HepG2 (cell line): ENCODE data around the gene PITRM1. TPM values are rescaled to one million over a fixed set of nuclear protein-coding genes. Genes with fewer than 3 reads are reported as not detected.

ENCODE experiments used
- ARNT2 ChIP-seq: sonication (generic); formaldehyde crosslinking; IDR thresholded peaks from 2 replicates; pipeline ENCODE4 v1.8.0; 2022; ENCODE audit warnings: mild to moderate bottlenecking, low read depth, missing genetic modification reagents, moderate library complexity
- CBX5 ChIP-seq: sonication (generic); formaldehyde crosslinking; IDR thresholded peaks from 2 replicates; pipeline ENCODE4 v1.4.0; 2020; ENCODE audit warnings: missing genetic modification reagents, borderline replicate concordance
- DPF2 ChIP-seq: sonication (generic); formaldehyde crosslinking; IDR thresholded peaks from 2 replicates; pipeline ENCODE4 v1.4.0; 2020; ENCODE audit warnings: mild to moderate bottlenecking, low read depth, missing genetic modification reagents, borderline replicate concordance
- ESRRA ChIP-seq: sonication (generic); formaldehyde crosslinking; IDR thresholded peaks from 2 replicates; pipeline ENCODE4 v1.5.1; 2020; ENCODE audit warnings: mild to moderate bottlenecking, low read depth, missing genetic modification reagents
- GATAD1 ChIP-seq: IDR thresholded peaks from 2 replicates; pipeline ENCODE4 v1.6.1; 2016; ENCODE audit warnings: missing genetic modification reagents, missing compliant biosample characterization
- GLMP ChIP-seq: sonication (generic); formaldehyde crosslinking; IDR thresholded peaks from 2 replicates; pipeline ENCODE4 v1.9.0; 2021; ENCODE audit warnings: missing genetic modification reagents, mild to moderate bottlenecking, borderline replicate concordance
- GZF1 ChIP-seq: sonication (generic); formaldehyde crosslinking; IDR thresholded peaks from 2 replicates; pipeline ENCODE4 v1.5.1; 2020; ENCODE audit warnings: mild to moderate bottlenecking, missing genetic modification reagents
- KLF11 ChIP-seq: IDR thresholded peaks from 2 replicates; pipeline ENCODE4 v1.6.1; 2016; ENCODE audit warnings: missing compliant biosample characterization
- NR2F6 ChIP-seq, 2 experiments: IDR thresholded peaks; 2 replicates each; pipeline ENCODE4 v1.6.1; 2016; ENCODE audit warnings: antibody characterized with exemption in 1 of 2, mild to moderate bottlenecking in 1 of 2
- NRL ChIP-seq: sonication (generic); formaldehyde crosslinking; IDR thresholded peaks from 2 replicates; pipeline ENCODE4 v1.5.0; 2020; ENCODE audit warnings: missing genetic modification reagents, mild to moderate bottlenecking, moderate library complexity, borderline replicate concordance
- SNAPC5 ChIP-seq: sonication (generic); formaldehyde crosslinking; IDR thresholded peaks from 2 replicates; pipeline ENCODE4 v1.8.1; 2023; ENCODE audit warnings: mild to moderate bottlenecking, missing genetic modification reagents, borderline replicate concordance
- SP140L ChIP-seq: sonication (generic); formaldehyde crosslinking; IDR thresholded peaks from 2 replicates; pipeline ENCODE4 v1.4.0; 2020; ENCODE audit warnings: missing genetic modification reagents, borderline replicate concordance
- TCF7 ChIP-seq: sonication (generic); IDR thresholded peaks from 2 replicates; pipeline ENCODE4 v1.6.1; 2016; ENCODE audit warnings: antibody characterized with exemption, low read depth
- ZNF263 ChIP-seq: sonication (generic); formaldehyde crosslinking; IDR thresholded peaks from 2 replicates; pipeline ENCODE4 v1.4.0; 2020; ENCODE audit warnings: missing genetic modification reagents
- ZNF280B ChIP-seq: sonication (generic); formaldehyde crosslinking; IDR thresholded peaks from 2 replicates; pipeline ENCODE4 v1.5.0; 2020; ENCODE audit warnings: missing genetic modification reagents, mild to moderate bottlenecking, borderline replicate concordance
- ZNF329 ChIP-seq: sonication (generic); formaldehyde crosslinking; IDR thresholded peaks from 2 replicates; pipeline ENCODE4 v1.9.0; 2021; ENCODE audit warnings: low read depth, mild to moderate bottlenecking, missing genetic modification reagents
- ZNF512B ChIP-seq: sonication (generic); formaldehyde crosslinking; IDR thresholded peaks from 2 replicates; pipeline ENCODE4 v1.5.1; 2020; ENCODE audit warnings: missing genetic modification reagents, mild to moderate bottlenecking, borderline replicate concordance
- ZNF557 ChIP-seq: sonication (generic); formaldehyde crosslinking; IDR thresholded peaks from 2 replicates; pipeline ENCODE4 v1.4.0; 2020; ENCODE audit warnings: missing genetic modification reagents
- ZNF605 ChIP-seq: sonication (generic); formaldehyde crosslinking; IDR thresholded peaks from 2 replicates; pipeline ENCODE4 v1.8.0; 2022; ENCODE audit warnings: mild to moderate bottlenecking, missing genetic modification reagents
- ZNF75D ChIP-seq: sonication (generic); formaldehyde crosslinking; IDR thresholded peaks from 2 replicates; pipeline ENCODE4 v1.8.1; 2023; ENCODE audit warnings: missing genetic modification reagents, mild to moderate bottlenecking, borderline replicate concordance
- ZNF761 ChIP-seq: sonication (generic); formaldehyde crosslinking; conservative IDR thresholded peaks from 2 replicates; pipeline ENCODE4 v1.4.0; 2020; ENCODE audit warnings: mild to moderate bottlenecking, missing genetic modification reagents
- ZNF816 ChIP-seq: sonication (generic); formaldehyde crosslinking; IDR thresholded peaks from 2 replicates; pipeline ENCODE4 v1.8.0; 2022; ENCODE audit warnings: missing genetic modification reagents, mild to moderate bottlenecking, borderline replicate concordance
- ZSCAN9 ChIP-seq: IDR thresholded peaks from 2 replicates; pipeline ENCODE4 v1.6.1; 2016; ENCODE audit warnings: borderline replicate concordance
- polyA plus RNA-seq, 8 experiments: library from polyadenylated mRNA; depleted of rRNA in 3 of 8; stranded (reverse) in 7 of 8; unstranded in 1 of 8; fragments of >200 nt; fragmentation: Illumina TruSeq in 4 of 8; extraction: Trizol in 4 of 8; gene quantifications; 2 replicates each; pipeline versions ENCODE4 v1.2.1 to v1.2.3, GENCODE V29; 2011 to 2016; ENCODE audit warnings: low read depth in 4 of 8, missing spikeins in 1 of 8, mixed read lengths in 1 of 8; ENCODE audit not compliant: insufficient read depth in 1 of 8
- total RNA-seq, 5 experiments: library from RNA; depleted of rRNA; stranded (reverse); fragments of >200 nt; fragmentation: Illumina TruSeq; extraction: Trizol; gene quantifications; 2 replicates each; pipeline ENCODE4 v1.2.3, GENCODE V29; 2016; ENCODE audit warnings: low read depth in 1 of 5

The PITRM1 gene
- total and polyA plus RNA-seq, 2 of the 13 experiments (the other 11 are each of a cell fraction or from before 2014, with no cell fraction given): 16.4 to 29.0 TPM

- TF ChIP-seq ARNT2 (peak; percentile 78), ZNF263 (CRISPR knock-in tag) (no peak), GATAD1 (CRISPR knock-in tag) (peak; percentile 67), ZNF557 (CRISPR knock-in tag) (no peak), NRL (CRISPR knock-in tag) (0 out of 2 replicates have a peak, but pooled peaks have one; percentile 24), ZNF816 (CRISPR knock-in tag) (no peak), ZNF512B (CRISPR knock-in tag) (no peak), KLF11 (CRISPR knock-in tag) (no peak), GLMP (CRISPR knock-in tag) (no peak), ZNF329 (CRISPR knock-in tag) (no peak), ZSCAN9 (peak; percentile 71; the same call in 1 of the 2 replicates), GZF1 (CRISPR knock-in tag) (no peak), CBX5 (CRISPR knock-in tag) (0 out of 2 replicates have a peak, but pooled peaks have one; percentile 46), ZNF75D (no peak), ESRRA (CRISPR knock-in tag) (no peak), ZNF761 (CRISPR knock-in tag) (0 out of 2 replicates have a peak, but pooled peaks have one; percentile 80), SNAPC5 (CRISPR knock-in tag) (0 out of 2 replicates have a peak, but pooled peaks have one; percentile 34), ZNF280B (CRISPR knock-in tag) (no peak; the same call in 1 of the 2 replicates), SP140L (CRISPR knock-in tag) (no peak), ZNF605 (peak; percentile 52; the same call in 1 of the 2 replicates), DPF2 (no peak), TCF7 (no peak), NR2F6 (IDR thresholded peaks at IDR 0.05) (no peak), NR2F6 (CRISPR knock-in tag; IDR thresholded peaks at IDR 0.05) (peak; percentile 64; the same call in 1 of the 2 replicates)
Observed at GRCh38 chr10:3172446-3173170, at the start of gene PITRM1 (continued).
